Activated naive CD8-positive, alpha-beta T cell treated with anti-CD3 and anti-CD28 coated beads, Interleukin-2, amount 10 ng/mL, durations not matched to agents 7 days and 5 days (primary cell): ENCODE measurements around the gene TPSD1. TPM values are rescaled to one million over a fixed set of nuclear protein-coding genes. Genes with fewer than 3 reads are reported as not detected.

Experiments
- ATAC-seq: fragments of 150-1000 bp; cut with Tn5 transposase; one replicate; pipeline ENCODE4 v1.10.0; 2021; ENCODE audit warnings: low read depth, moderate library complexity
- POLR2A ChIA-PET: fragments of 350-600 bp; sonication (Branson Sonifier 250); formaldehyde crosslinking; loops from one replicate; lab custom pipeline; 2021; ENCODE audit warnings: antibody characterized with exemption; lab: Charles Lee
- DNase-seq: peaks from one replicate; pipeline ENCODE4 v3.0.0; 2021
- H3K27ac Mint-ChIP-seq: one replicate; pipeline ENCODE4 v1.8.0; 2022; ENCODE audit warnings: mild to moderate bottlenecking, mixed read lengths
- H3K27me3 Mint-ChIP-seq: one replicate; pipeline ENCODE4 v1.8.0; 2022; ENCODE audit warnings: mild to moderate bottlenecking, moderate library complexity, mixed read lengths
- H3K36me3 Mint-ChIP-seq: one replicate; pipeline ENCODE4 v1.8.0; 2021; ENCODE audit warnings: mild to moderate bottlenecking, mixed read lengths
- H3K4me1 Mint-ChIP-seq: one replicate; pipeline ENCODE4 v1.8.0; 2021; ENCODE audit warnings: mixed read lengths
- H3K4me3 Mint-ChIP-seq: one replicate; pipeline ENCODE4 v1.8.0; 2022; ENCODE audit warnings: mild to moderate bottlenecking, moderate library complexity, mixed read lengths
- H3K9me3 Mint-ChIP-seq: one replicate; pipeline ENCODE4 v1.8.0; 2021; ENCODE audit warnings: mixed read lengths
- total RNA-seq, 2 experiments: library from RNA; stranded (reverse); gene quantifications; one replicate each; pipeline ENCODE4 v1.2.3, GENCODE V29; 2021

TPSD1 gene
- total RNA-seq, 2 experiments from 2014 or later: not detected

DNA sequence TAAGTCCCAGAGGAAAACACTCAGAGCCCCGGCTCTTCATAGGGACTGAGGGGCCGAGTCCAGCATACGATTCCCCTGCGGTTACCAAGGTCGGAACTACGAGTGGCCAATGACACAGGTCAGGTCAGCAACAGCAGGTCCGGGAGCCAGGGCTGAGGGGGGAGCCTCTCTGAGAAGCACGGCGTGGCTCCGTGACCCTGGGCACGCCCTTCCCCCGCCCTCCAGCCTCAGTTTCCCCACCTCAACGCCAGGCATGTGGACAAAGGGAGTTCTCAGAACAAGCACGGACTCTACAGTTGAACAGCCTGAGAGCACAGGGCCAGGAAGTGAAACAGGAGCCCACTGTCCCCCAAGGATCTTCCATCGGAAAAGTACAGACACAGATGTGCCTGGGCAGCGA lies 25.6 kb downstream of the TPSD1 start:
- Mint-ChIP-seq H3K27me3 (peaks cover 6% of the 10 kb centered on the region), H3K9me3 (no peaks in the 10 kb centered on the region), H3K36me3 (no peaks in the 10 kb centered on the region), H3K27ac (no peak overlapping the region), H3K4me3 (no peak overlapping the region), H3K4me1 (peaks cover 1% of the 10 kb centered on the region)
- DNase-seq (no peak), ATAC-seq (no peak)
- POLR2A ChIA-PET: no interaction called here

- no peak overlapping the region for H3K27ac Mint-ChIP-seq
- no peak for DNase-seq
- no peak overlapping the region for H3K4me3 Mint-ChIP-seq
- H3K36me3 Mint-ChIP-seq: no peaks in the 10 kb centered on the region
- peaks cover 6% of the 10 kb centered on the region for H3K27me3 Mint-ChIP-seq
- H3K4me1 Mint-ChIP-seq: peaks cover 1% of the 10 kb centered on the region
- H3K9me3 Mint-ChIP-seq: no peaks in the 10 kb centered on the region
- POLR2A ChIA-PET: no interaction called here
- ATAC-seq: no peak
Observed at GRCh38 chr16:1282324-1282973, 26.6 kb downstream of the TPSD1 start.

- POLR2A ChIA-PET: no interaction called here
- no peak overlapping the region for H3K4me3 Mint-ChIP-seq
- DNase-seq (no peak), ATAC-seq (no peak)
- no peaks in the 10 kb centered on the region for H3K9me3 Mint-ChIP-seq
- H3K27me3 Mint-ChIP-seq: peaks cover 3% of the 10 kb centered on the region
- no peak overlapping the region for H3K27ac Mint-ChIP-seq
- H3K4me1 Mint-ChIP-seq: peaks cover 1% of the 10 kb centered on the region
- no peaks in the 10 kb centered on the region for H3K36me3 Mint-ChIP-seq
Observed at GRCh38 chr16:1283296-1283695, 27.4 kb downstream of the TPSD1 start.

DNA sequence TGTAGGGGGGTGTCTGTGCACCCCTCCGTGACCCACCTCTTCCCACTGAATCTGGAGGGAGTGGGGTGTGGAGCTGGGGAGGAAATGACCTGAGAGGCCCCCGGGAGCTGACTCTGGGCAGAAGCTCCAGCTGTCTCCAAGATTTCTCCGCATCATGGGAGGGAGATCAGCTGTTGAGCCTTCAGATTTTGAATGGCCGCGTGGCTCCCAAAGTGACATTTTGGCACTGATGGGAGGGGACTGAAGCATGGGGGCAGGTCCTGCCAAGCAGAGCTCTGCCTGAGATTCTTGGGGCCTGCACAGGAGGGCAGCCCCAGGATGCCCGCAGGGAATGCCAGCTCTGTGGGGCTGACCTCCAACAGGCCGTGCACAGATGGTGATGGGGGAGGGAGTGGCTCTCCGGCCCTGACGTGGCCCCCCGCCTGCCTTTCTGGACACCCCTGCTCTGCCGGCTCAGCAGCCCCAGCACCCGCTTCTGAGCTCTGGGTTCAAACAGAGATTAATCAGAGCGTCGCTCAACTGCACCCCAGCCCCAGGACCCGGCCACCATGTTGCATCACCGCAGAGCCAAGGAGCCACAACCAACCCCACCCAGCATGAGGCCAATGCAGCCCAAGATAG lies 28.2 kb downstream of the TPSD1 start:
- ATAC-seq (no peak), DNase-seq (no peak)
- Mint-ChIP-seq H3K27me3 (peaks cover 5% of the 10 kb centered on the region), H3K4me3 (no peak overlapping the region), H3K4me1 (peaks cover 1% of the 10 kb centered on the region), H3K36me3 (no peaks in the 10 kb centered on the region), H3K27ac (no peak overlapping the region), H3K9me3 (no peaks in the 10 kb centered on the region)
- POLR2A ChIA-PET: interaction anchor here (0.5 kb wide), 1 partner anchor 137 kb away, joined by 6 read pairs; no protein-coding TSS in a partner anchor

- Mint-ChIP-seq H3K36me3 (no peaks in the 10 kb centered on the region), H3K4me3 (no peak overlapping the region), H3K9me3 (no peaks in the 10 kb centered on the region), H3K27me3 (peaks cover 20% of the 10 kb centered on the region), H3K27ac (no peak overlapping the region), H3K4me1 (peaks cover 1% of the 10 kb centered on the region)
- POLR2A ChIA-PET: no interaction called here
- ATAC-seq (no peak), DNase-seq (no peak)
Observed at GRCh38 chr16:1285669-1286512, 30.0 kb downstream of the TPSD1 start.

DNA sequence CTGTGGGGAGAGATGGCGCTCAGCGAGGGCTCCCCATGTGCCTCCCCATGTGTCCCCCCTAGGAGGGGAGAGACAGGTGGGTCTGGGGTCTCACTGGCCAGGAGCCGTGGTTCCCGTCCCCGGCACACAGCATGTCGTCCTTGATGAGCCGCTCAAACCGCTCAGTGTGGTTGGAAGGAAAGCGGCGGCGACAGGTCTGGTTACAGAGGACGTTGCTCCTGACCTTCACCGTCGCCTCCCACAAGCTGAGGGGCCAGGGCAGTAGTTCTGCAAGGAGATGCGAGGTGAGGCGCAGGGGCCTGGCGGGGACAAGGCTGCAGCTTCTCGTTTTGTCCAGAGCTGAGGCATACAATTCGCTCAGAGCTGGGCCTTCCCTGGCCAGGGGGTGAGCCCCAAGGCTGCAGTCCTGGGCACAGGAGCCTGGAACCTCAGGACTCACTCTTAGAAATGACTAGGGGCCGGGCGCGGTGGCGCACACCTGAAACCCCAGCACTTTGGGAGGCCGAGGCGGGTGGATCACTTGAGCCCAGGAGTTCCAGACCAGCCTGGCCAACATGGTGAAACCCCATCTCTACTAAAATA lies 30.7 kb downstream of the TPSD1 start:
- DNase-seq: no peak
- Mint-ChIP-seq H3K4me1 (peaks cover 1% of the 10 kb centered on the region), H3K9me3 (no peaks in the 10 kb centered on the region), H3K27me3 (peaks cover 26% of the 10 kb centered on the region), H3K4me3 (no peak overlapping the region), H3K27ac (no peak overlapping the region), H3K36me3 (no peaks in the 10 kb centered on the region)
- POLR2A ChIA-PET: no interaction called here
- ATAC-seq: no peak

GRCh38 chr16:1287982-1288670 lies 32.3 kb downstream of the TPSD1 start:
- Mint-ChIP-seq H3K27me3 (peaks cover 34% of the 10 kb centered on the region), H3K4me3 (no peak overlapping the region), H3K4me1 (peaks cover 1% of the 10 kb centered on the region)

DNA sequence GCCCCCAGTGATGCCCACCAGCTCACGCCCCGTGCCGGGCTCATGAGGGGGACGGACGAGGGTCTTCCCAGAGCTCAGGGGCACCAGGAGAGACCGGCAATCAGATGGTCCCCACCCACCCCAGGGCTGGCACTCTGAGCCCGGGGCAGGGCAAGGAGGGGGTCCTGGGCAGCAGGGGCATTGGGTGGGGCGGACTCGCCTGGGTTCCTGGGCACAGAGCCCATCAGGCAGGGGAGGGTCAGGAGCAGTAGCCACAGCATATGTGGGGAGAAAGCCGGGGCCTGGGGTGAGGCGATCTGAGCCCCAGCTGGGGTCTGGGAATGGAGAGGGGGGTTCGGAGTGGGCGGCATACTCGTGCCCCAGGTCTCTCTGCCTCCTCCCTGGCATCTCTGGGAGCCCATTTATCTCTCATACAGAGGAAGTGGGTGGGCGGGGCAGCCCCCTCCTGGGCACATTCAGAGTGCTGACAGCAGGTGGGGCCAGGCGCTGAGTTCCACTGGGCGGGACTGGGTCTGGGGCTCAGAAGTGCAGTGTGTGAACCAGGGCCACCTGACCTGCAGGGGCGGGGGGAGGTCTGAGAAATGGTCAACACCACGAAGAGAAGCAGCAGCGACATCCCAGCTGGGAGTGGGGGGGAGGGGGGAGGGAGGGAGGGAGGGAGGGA lies 33.1 kb downstream of the TPSD1 start:
- no peak for DNase-seq
- no peaks in the 10 kb centered on the region for H3K4me1 Mint-ChIP-seq

More at GRCh38 chr16:1287982-1288670, 32.3 kb downstream of the TPSD1 start:
- H3K27ac Mint-ChIP-seq: no peak overlapping the region
- H3K36me3 Mint-ChIP-seq: no peaks in the 10 kb centered on the region
- ATAC-seq (no peak), DNase-seq (no peak)
- H3K9me3 Mint-ChIP-seq: no peaks in the 10 kb centered on the region
- POLR2A ChIA-PET: no interaction called here

DNA sequence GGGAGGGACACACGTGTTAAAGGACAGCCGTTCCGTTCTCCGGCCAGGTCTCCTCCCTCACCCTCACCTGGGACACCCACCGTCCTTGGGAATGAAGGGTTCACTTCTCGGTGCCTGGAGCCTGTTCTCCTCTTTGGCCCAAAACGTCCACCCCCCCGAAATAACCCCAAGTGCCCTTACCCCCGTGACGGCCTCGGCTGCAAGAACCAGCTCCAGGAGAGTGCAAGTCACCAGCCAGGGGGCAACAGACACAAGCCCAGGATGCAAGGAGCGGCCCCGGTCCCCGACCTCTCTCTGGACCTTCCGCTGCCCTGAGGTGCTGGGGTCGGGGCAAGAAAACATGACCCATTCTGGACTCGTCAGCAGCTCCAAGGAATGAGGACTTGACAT lies 33.6 kb downstream of the TPSD1 start:
- Mint-ChIP-seq H3K4me1 (no peaks in the 10 kb centered on the region), H3K27me3 (peaks cover 37% of the 10 kb centered on the region), H3K36me3 (no peaks in the 10 kb centered on the region), H3K27ac (no peak overlapping the region), H3K4me3 (no peak overlapping the region), H3K9me3 (no peaks in the 10 kb centered on the region)
- ATAC-seq (no peak), DNase-seq (no peak)
- POLR2A ChIA-PET: no interaction called here

More for the DNA sequence above, 33.1 kb downstream of the TPSD1 start:
- no peak overlapping the region for H3K27ac Mint-ChIP-seq
- ATAC-seq: no peak
- no peaks in the 10 kb centered on the region for H3K36me3 Mint-ChIP-seq
- H3K9me3 Mint-ChIP-seq: no peaks in the 10 kb centered on the region
- peaks cover 37% of the 10 kb centered on the region for H3K27me3 Mint-ChIP-seq
- no peak overlapping the region for H3K4me3 Mint-ChIP-seq
- POLR2A ChIA-PET: no interaction called here

GRCh38 chr16:1290063-1290501 lies 34.2 kb downstream of the TPSD1 start:
- ATAC-seq: no peak
- DNase-seq: no peak
- Mint-ChIP-seq H3K27me3 (peaks cover 37% of the 10 kb centered on the region), H3K4me3 (no peak overlapping the region), H3K4me1 (no peaks in the 10 kb centered on the region), H3K27ac (no peak overlapping the region), H3K36me3 (no peaks in the 10 kb centered on the region), H3K9me3 (no peaks in the 10 kb centered on the region)
- POLR2A ChIA-PET: interaction anchor here (0.6 kb wide), 1 partner anchor 14 kb away, joined by 3 read pairs; no protein-coding TSS in a partner anchor

GRCh38 chr16:1290860-1291575 lies 35.1 kb downstream of the TPSD1 start:
- POLR2A ChIA-PET: interaction anchor here (0.6 kb wide), 1 partner anchor 13 kb away, joined by 3 read pairs; no protein-coding TSS in a partner anchor
- Mint-ChIP-seq H3K9me3 (no peaks in the 10 kb centered on the region), H3K27ac (no peak overlapping the region), H3K36me3 (no peaks in the 10 kb centered on the region), H3K27me3 (peaks cover 36% of the 10 kb centered on the region), H3K4me1 (no peaks in the 10 kb centered on the region), H3K4me3 (no peak overlapping the region)
- no peak for DNase-seq
- no peak for ATAC-seq

DNA sequence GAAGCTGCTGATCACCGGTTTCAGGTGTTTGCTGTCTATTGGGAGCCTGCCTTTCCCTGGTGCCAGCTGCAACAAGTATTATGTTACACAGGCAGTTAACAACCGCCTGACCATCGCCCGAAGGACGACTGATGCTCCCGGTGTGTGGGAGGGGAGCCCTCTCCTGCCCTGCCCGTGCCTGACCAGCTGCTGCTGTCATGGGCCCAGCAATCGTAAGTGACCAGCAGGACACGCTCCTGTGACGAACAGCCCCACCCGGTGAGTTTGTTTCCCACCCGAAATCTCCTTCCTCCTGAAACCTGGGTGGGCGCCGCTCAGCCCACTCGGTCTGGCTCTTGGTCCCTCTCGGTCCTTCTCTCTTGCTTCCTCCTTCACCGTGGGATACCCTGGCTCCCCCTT lies 35.7 kb downstream of the TPSD1 start:
- Mint-ChIP-seq H3K27me3 (peaks cover 37% of the 10 kb centered on the region), H3K4me3 (no peak overlapping the region), H3K27ac (no peak overlapping the region), H3K4me1 (no peaks in the 10 kb centered on the region), H3K9me3 (no peaks in the 10 kb centered on the region), H3K36me3 (no peaks in the 10 kb centered on the region)
- DNase-seq (no peak), ATAC-seq (no peak)
- POLR2A ChIA-PET: no interaction called here
